Fibroblast of lung (primary cell): Measurements from ENCODE around the gene PRDM13. TPM values are rescaled to one million over a fixed set of nuclear protein-coding genes. Genes with fewer than 3 reads are reported as not detected.
A peak's percentile ranks its signal among the peaks of the same experiment; 100 is the strongest.

ENCODE experiments used
- DNase-seq, 2 donors: peaks; one replicate each; pipeline versions ENCODE4 v3.0.0 to v3.0.0-alpha.2; 2010; ENCODE audit warnings: low read depth in 2 of 2
- H2AFZ ChIP-seq: 2 replicates; pipeline ENCODE4 v1.5.1; 2012; ENCODE audit warnings: low read length, control low read depth, inconsistent platforms
- H3K27ac ChIP-seq: 2 replicates; pipeline ENCODE4 v1.5.1; 2011; ENCODE audit warnings: low read length, control low read depth; ENCODE audit not compliant: insufficient read depth
- H3K27me3 ChIP-seq: 2 replicates; pipeline ENCODE4 v1.5.1; 2011; ENCODE audit warnings: mild to moderate bottlenecking, low read length; ENCODE audit not compliant: control insufficient read depth, insufficient read depth
- H3K36me3 ChIP-seq: 2 replicates; pipeline ENCODE4 v1.5.1; 2011; ENCODE audit warnings: low read length; ENCODE audit not compliant: control insufficient read depth, insufficient read depth
- H3K4me1 ChIP-seq: 2 replicates; pipeline ENCODE4 v1.5.1; 2011; ENCODE audit warnings: low read length; ENCODE audit not compliant: control insufficient read depth, insufficient read depth; ENCODE audit errors: extremely low read depth
- H3K4me2 ChIP-seq: 2 replicates; pipeline ENCODE4 v1.5.1; 2011; ENCODE audit warnings: low read length, control low read depth; ENCODE audit not compliant: insufficient read depth; ENCODE audit errors: extremely low read depth
- H3K4me3 ChIP-seq, 4 experiments: fragments of 200-600 bp in 1 of 4; sonication (generic) in 1 of 4; replicated peaks in 1 of 4; 2 replicates each; pipeline ENCODE4 v1.5.1; 2011 to 2016; ENCODE audit warnings: low read length in 4 of 4, low read depth in 3 of 4, mild to moderate bottlenecking in 3 of 4, control low read depth in 2 of 4, inconsistent platforms in 1 of 4, mixed read lengths in 1 of 4; ENCODE audit not compliant: insufficient read depth in 1 of 4; ENCODE audit errors: control extremely low read depth in 1 of 4
- H3K79me2 ChIP-seq: 2 replicates; pipeline ENCODE4 v1.5.1; 2012; ENCODE audit warnings: mild to moderate bottlenecking, low read length, inconsistent platforms; ENCODE audit not compliant: control insufficient read depth, insufficient read depth
- H3K9ac ChIP-seq: 2 replicates; pipeline ENCODE4 v1.5.1; 2011; ENCODE audit warnings: mild to moderate bottlenecking, low read length, control low read depth; ENCODE audit not compliant: insufficient read depth
- H3K9me3 ChIP-seq: 2 replicates; pipeline ENCODE4 v1.5.1; 2012; ENCODE audit warnings: low read depth, low read length; ENCODE audit not compliant: control insufficient read depth, insufficient read depth
- H4K20me1 ChIP-seq: 2 replicates; pipeline ENCODE4 v1.5.1; 2011; ENCODE audit warnings: low read length; ENCODE audit not compliant: control insufficient read depth, insufficient read depth; ENCODE audit errors: extremely low read depth
- CTCF ChIP-seq, 2 donors: IDR thresholded peaks in 1 of 2; conservative IDR thresholded peaks in 1 of 2; 1 replicate in 1 of 2; 2 replicates in 1 of 2; pipeline ENCODE4 v1.5.1; 2011 to 2012; ENCODE audit warnings: low read length in 2 of 2, control low read depth in 1 of 2, inconsistent platforms in 1 of 2, low read depth in 1 of 2, mild to moderate bottlenecking in 1 of 2
- EZH2 ChIP-seq: IDR thresholded peaks from 2 replicates; pipeline ENCODE4 v1.5.1; 2012; ENCODE audit warnings: low read length, control low read depth, mild to moderate bottlenecking; ENCODE audit errors: missing control alignments
- polyA plus RNA-seq, 2 donors: library from polyadenylated mRNA; depleted of rRNA in 1 of 2; stranded (reverse) in 1 of 2; unstranded in 1 of 2; fragments of >200 nt; gene quantifications; 2 replicates each; pipeline ENCODE4 v1.2.1, GENCODE V29; 2011 to 2012; ENCODE audit warnings: missing spikeins in 1 of 2
- total RNA-seq: library from RNA; depleted of rRNA; stranded (reverse); fragments of >200 nt; gene quantifications from 2 replicates; pipeline ENCODE4 v1.2.1, GENCODE V29; 2014

PRDM13 gene
- total and polyA plus RNA-seq, 2 donors (not counting 1 experiment from before 2014, with no cell fraction given): not detected

GRCh38 chr6:99563056-99563723 lies 43.4 kb upstream of the PRDM13 start:
- Histone ChIP-seq H4K20me1 (no peaks in the 10 kb centered on the region), H3K9me3 (no peaks in the 10 kb centered on the region), H3K4me3 (no peak overlapping the region), H3K4me1 (no peaks in the 10 kb centered on the region), H3K36me3 (no peaks in the 10 kb centered on the region), H2AFZ (no peak overlapping the region), H3K27ac (no peak overlapping the region), H3K9ac (no peak overlapping the region), H3K27me3 (no peaks in the 10 kb centered on the region), H3K79me2 (peaks cover 50% of the 10 kb centered on the region), H3K4me2 (no peak overlapping the region)
- no peak for TF ChIP-seq CTCF (conservative IDR thresholded peaks at IDR 0.05 in 1 of 2, IDR thresholded peaks at IDR 0.05 in 1 of 2; ENCODE audit: low read depth in 1 of 2, low read length in 2 of 2)
- no peak for TF ChIP-seq EZH2
- no peak for DNase-seq

- Histone ChIP-seq H3K27me3 (no peaks in the 10 kb centered on the region), H4K20me1 (no peaks in the 10 kb centered on the region), H3K79me2 (peaks cover 42% of the 10 kb centered on the region), H2AFZ (peak within 1 kb of the TSS; percentile 72), H3K4me1 (no peaks in the 10 kb centered on the region), H3K36me3 (no peaks in the 10 kb centered on the region), H3K4me3 (peak within 1 kb of the TSS; percentile 76 to 89 (median 82)), H3K9ac (peak within 1 kb of the TSS; percentile 85), H3K27ac (peak within 1 kb of the TSS; percentile 72), H3K9me3 (no peaks in the 10 kb centered on the region), H3K4me2 (peak within 1 kb of the TSS; percentile 80)
- TF ChIP-seq CTCF (conservative IDR thresholded peaks at IDR 0.05 in 1 of 2, IDR thresholded peaks at IDR 0.05 in 1 of 2; ENCODE audit: low read depth in 1 of 2, low read length in 2 of 2): no peak
- TF ChIP-seq EZH2: no peak
- DNase-seq: peak; percentile 97
These were observed 38.3 kb upstream of the PRDM13 start, which contains the start of gene CCNC for GRCh38 chr6:99568103-99568933. TSS of gene CCNC (minus strand) at chr6:99568660. CDS start at chr6:99568527, 133 bp downstream.

GRCh38 chr6:99573980-99574617 lies 32.5 kb upstream of the PRDM13 start:
- Histone ChIP-seq H3K27me3 (no peaks in the 10 kb centered on the region), H3K79me2 (no peaks in the 10 kb centered on the region), H3K4me2 (no peak overlapping the region), H2AFZ (no peak overlapping the region), H3K27ac (no peak overlapping the region), H3K4me1 (no peaks in the 10 kb centered on the region), H3K4me3 (no peak overlapping the region), H3K36me3 (no peaks in the 10 kb centered on the region), H3K9me3 (no peaks in the 10 kb centered on the region), H3K9ac (no peak overlapping the region), H4K20me1 (no peaks in the 10 kb centered on the region)
- no peak for TF ChIP-seq CTCF (conservative IDR thresholded peaks at IDR 0.05 in 1 of 2, IDR thresholded peaks at IDR 0.05 in 1 of 2; ENCODE audit: low read depth in 1 of 2, low read length in 2 of 2)
- TF ChIP-seq EZH2: no peak
- DNase-seq: no peak
